DMS153 treated with DMSO at 0.1 percent for 48 hours (cell line): ENCODE measurements around the gene PRKN.

Experiments used
- DNase-seq: peaks from one replicate; lab custom pipeline; 2025; ENCODE audit not compliant: unreplicated experiment; lab: John Stamatoyannopoulos, UW

Gene PRKN

GRCh38 chr6:161374971-161375873 is 1352.3 kb downstream of the PRKN start:
- peak; percentile 48 for DNase-seq

- peak; percentile 14 for DNase-seq
These were observed 1353.6 kb downstream of the PRKN start for GRCh38 chr6:161373905-161374451.

GRCh38 chr6:161372422-161372793 is 1355.2 kb downstream of the PRKN start:
- no peak for DNase-seq

GRCh38 chr6:161370880-161371279 is 1356.7 kb downstream of the PRKN start:
- DNase-seq, result peak; percentile 56

- no peak for DNase-seq
These were observed 1358.2 kb downstream of the PRKN start for GRCh38 chr6:161369339-161369738.

GRCh38 chr6:161368514-161368913 is 1359.1 kb downstream of the PRKN start:
- no peak for DNase-seq

GRCh38 chr6:161367472-161367871 is 1360.1 kb downstream of the PRKN start:
- no peak for DNase-seq

GRCh38 chr6:161366301-161366923 is 1361.2 kb downstream of the PRKN start:
- no peak for DNase-seq

- DNase-seq, result no peak
These were observed 1361.9 kb downstream of the PRKN start for GRCh38 chr6:161365633-161366032.

GRCh38 chr6:161363286-161363685 is 1364.3 kb downstream of the PRKN start:
- no peak for DNase-seq

GRCh38 chr6:161362266-161362665 is 1365.3 kb downstream of the PRKN start:
- no peak for DNase-seq

GRCh38 chr6:161361529-161361928 is 1366.0 kb downstream of the PRKN start:
- no peak for DNase-seq

- DNase-seq, result no peak
These were observed 1367.0 kb downstream of the PRKN start for GRCh38 chr6:161360520-161360919.

- DNase-seq, result no peak
These were observed 1368.0 kb downstream of the PRKN start for GRCh38 chr6:161359618-161359945.

- DNase-seq, result no peak
These were observed 1371.3 kb downstream of the PRKN start for GRCh38 chr6:161356167-161356854.

GRCh38 chr6:161355696-161356095 is 1371.9 kb downstream of the PRKN start:
- no peak for DNase-seq

- DNase-seq, result no peak
These were observed 1372.6 kb downstream of the PRKN start for GRCh38 chr6:161354956-161355355.

GRCh38 chr6:161354276-161354840 is 1373.2 kb downstream of the PRKN start:
- no peak for DNase-seq

- peak; percentile 7 for DNase-seq
These were observed 1374.4 kb downstream of the PRKN start for GRCh38 chr6:161353208-161353613.

GRCh38 chr6:161351858-161352257 is 1375.7 kb downstream of the PRKN start:
- DNase-seq, result no peak

- DNase-seq, result no peak
These were observed 1377.7 kb downstream of the PRKN start for GRCh38 chr6:161349886-161350285.
